ENCODE results near the gene BTNL3. TPM values are rescaled to one million over a fixed set of nuclear protein-coding genes. Genes with fewer than 3 reads are reported as not detected.

The BTNL3 gene
- total and polyA plus RNA-seq, 11 donors, result 0.03 to 0.54 TPM; not detected in 9

- H3K27me3 ChIP-seq, result peaks cover 0 to 3% (median 0%) of the 10 kb centered on the region in 9 donors
- H3K9me3 ChIP-seq, result peaks cover 0 to 40% (median 21%) of the 10 kb centered on the region in 12 donors
- ATAC-seq (no peak), DNase-seq (no peak)
- H3K4me3 ChIP-seq, result no peak overlapping the region
- 51 to 62% (median 59%) methylated on average over 1 of the region's 1 CpG for WGBS, 4 donors
- TF ChIP-seq POLR2A (IDR thresholded peaks at IDR 0.05), result no peak
- TF ChIP-seq, protein P1, sequence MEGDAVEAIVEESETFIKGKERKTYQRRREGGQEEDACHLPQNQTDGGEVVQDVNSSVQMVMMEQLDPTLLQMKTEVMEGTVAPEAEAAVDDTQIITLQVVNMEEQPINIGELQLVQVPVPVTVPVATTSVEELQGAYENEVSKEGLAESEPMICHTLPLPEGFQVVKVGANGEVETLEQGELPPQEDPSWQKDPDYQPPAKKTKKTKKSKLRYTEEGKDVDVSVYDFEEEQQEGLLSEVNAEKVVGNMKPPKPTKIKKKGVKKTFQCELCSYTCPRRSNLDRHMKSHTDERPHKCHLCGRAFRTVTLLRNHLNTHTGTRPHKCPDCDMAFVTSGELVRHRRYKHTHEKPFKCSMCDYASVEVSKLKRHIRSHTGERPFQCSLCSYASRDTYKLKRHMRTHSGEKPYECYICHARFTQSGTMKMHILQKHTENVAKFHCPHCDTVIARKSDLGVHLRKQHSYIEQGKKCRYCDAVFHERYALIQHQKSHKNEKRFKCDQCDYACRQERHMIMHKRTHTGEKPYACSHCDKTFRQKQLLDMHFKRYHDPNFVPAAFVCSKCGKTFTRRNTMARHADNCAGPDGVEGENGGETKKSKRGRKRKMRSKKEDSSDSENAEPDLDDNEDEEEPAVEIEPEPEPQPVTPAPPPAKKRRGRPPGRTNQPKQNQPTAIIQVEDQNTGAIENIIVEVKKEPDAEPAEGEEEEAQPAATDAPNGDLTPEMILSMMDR (IDR thresholded peaks at IDR 0.05), result no peak
- no peaks in the 10 kb centered on the region for H3K4me1 ChIP-seq
- H3K27ac ChIP-seq, result no peak overlapping the region
- H3K36me3 ChIP-seq, result no peaks in the 10 kb centered on the region
- intact Hi-C loops (cut with DNase I), result no loop called here
Measured at GRCh38 chr5:181024245-181025064, 35.8 kb downstream of the BTNL3 start.

DNA sequence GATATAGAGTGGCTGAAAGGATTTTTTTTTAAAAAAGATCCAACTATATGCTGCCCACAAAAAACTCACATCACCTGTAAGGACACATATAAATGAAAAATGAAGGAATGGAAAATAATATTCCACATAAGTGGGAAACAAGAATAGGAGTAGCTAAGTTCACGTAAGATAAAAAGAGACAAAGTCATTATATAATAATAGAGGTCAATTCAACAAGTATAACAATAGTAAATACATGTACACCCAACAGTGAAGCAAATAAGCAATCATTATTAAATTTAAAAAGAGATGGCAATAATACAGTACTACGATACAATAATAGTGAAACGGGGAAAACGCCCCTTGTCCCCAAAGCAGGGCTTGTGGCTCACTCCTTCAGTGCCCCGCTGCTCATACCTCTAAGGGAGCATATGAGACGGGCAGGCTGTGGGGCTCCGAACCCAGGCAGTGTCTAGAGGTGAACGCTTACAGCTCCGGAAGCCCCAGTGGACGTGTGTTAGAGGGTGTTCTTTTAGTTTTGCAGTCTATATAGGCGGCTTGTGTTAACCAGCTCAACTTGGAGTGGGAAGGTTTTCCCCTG, 38.9 kb downstream of the BTNL3 start:
- DNase-seq (no peak), ATAC-seq (no peak)
- H3K9me3 ChIP-seq, result peaks cover 0 to 35% (median 8%) of the 10 kb centered on the region in 12 donors
- intact Hi-C loops (cut with DNase I), result no loop called here
- H3K4me3 ChIP-seq, result peak overlapping the region in 4 of 12 donors; percentile 5 to 24 (median 13)
- H3K27ac ChIP-seq, result peak overlapping the region in 3 of 12 donors; percentile 25 to 29 (median 29)
- 75 to 84% (median 83%) methylated on average over 11 of the region's 11 CpGs for WGBS, 4 donors
- H3K4me1 ChIP-seq, result no peaks in the 10 kb centered on the region
- H3K27me3 ChIP-seq, result peaks cover 0 to 3% (median 0%) of the 10 kb centered on the region in 9 donors
- no peaks in the 10 kb centered on the region for H3K36me3 ChIP-seq
- TF ChIP-seq POLR2A (IDR thresholded peaks at IDR 0.05), result no peak
- TF ChIP-seq, protein P1 (IDR thresholded peaks at IDR 0.05), result no peak

GRCh38 chr5:181028032-181028819, 39.6 kb downstream of the BTNL3 start:
- peaks cover 0 to 3% (median 0%) of the 10 kb centered on the region in 9 donors for H3K27me3 ChIP-seq
- TF ChIP-seq, protein P1 (IDR thresholded peaks at IDR 0.05), result no peak
- TF ChIP-seq POLR2A (IDR thresholded peaks at IDR 0.05), result no peak
- H3K27ac ChIP-seq, result peak overlapping the region in 2 of 12 donors; percentile 29
- H3K9me3 ChIP-seq, result peaks cover 0 to 28% (median 5%) of the 10 kb centered on the region in 12 donors
- ATAC-seq (peak in 2 of 4 donors; percentile 61 to 78), DNase-seq (no peak)
- no peaks in the 10 kb centered on the region for H3K36me3 ChIP-seq
- 75 to 84% (median 79%) methylated on average over 25 to 26 of the region's 26 CpGs for WGBS, 4 donors
- H3K4me3 ChIP-seq, result peak overlapping the region in 4 of 12 donors; percentile 5 to 24 (median 13)
- no peaks in the 10 kb centered on the region for H3K4me1 ChIP-seq
- intact Hi-C loops (cut with DNase I), result no loop called here

All from heart left ventricle (tissue), 16 donors.